Activated CD8-positive, alpha-beta T cell treated with anti-CD3 and anti-CD28 coated beads, Interleukin-2, amount 10 ng/mL, durations not matched to agents 7 days and 5 days (primary cell): Measurements from ENCODE around the gene TTC34. TPM values are rescaled to one million over a fixed set of nuclear protein-coding genes. Genes with fewer than 3 reads are reported as not detected.

ENCODE experiments used
- ATAC-seq: fragments of 150-1000 bp; cut with Tn5 transposase; one replicate; pipeline ENCODE4 v1.10.0; 2021; ENCODE audit warnings: moderate library complexity
- CTCF ChIA-PET: fragments of 350-600 bp; sonication (Branson Sonifier 250); formaldehyde crosslinking; loops from one replicate; lab custom pipeline; 2021; ENCODE audit warnings: antibody characterized with exemption; lab: Charles Lee
- POLR2A ChIA-PET: fragments of 350-600 bp; sonication (Branson Sonifier 250); formaldehyde crosslinking; loops from one replicate; lab custom pipeline; 2021; ENCODE audit warnings: antibody characterized with exemption; lab: Charles Lee
- DNase-seq: peaks from one replicate; pipeline ENCODE4 v3.0.0-alpha.2; 2020
- H3K27ac Mint-ChIP-seq: one replicate; pipeline ENCODE4 v1.8.0; 2021; ENCODE audit warnings: mild to moderate bottlenecking, mixed read lengths
- H3K27me3 Mint-ChIP-seq: one replicate; pipeline ENCODE4 v1.8.0; 2021; ENCODE audit warnings: low read depth, mixed read lengths
- H3K36me3 Mint-ChIP-seq: one replicate; pipeline ENCODE4 v1.8.0; 2021; ENCODE audit warnings: low read depth, mixed read lengths
- H3K4me1 Mint-ChIP-seq: one replicate; pipeline ENCODE4 v1.8.0; 2021; ENCODE audit warnings: low read depth, mixed read lengths
- H3K4me3 Mint-ChIP-seq: one replicate; pipeline ENCODE4 v1.8.0; 2021; ENCODE audit warnings: mild to moderate bottlenecking, mixed read lengths
- H3K9me3 Mint-ChIP-seq: one replicate; pipeline ENCODE4 v1.8.0; 2022; ENCODE audit warnings: mixed read lengths; ENCODE audit not compliant: insufficient read depth
- total RNA-seq, 2 experiments: library from RNA; stranded (reverse); gene quantifications; one replicate each; pipeline ENCODE4 v1.2.3, GENCODE V29; 2021

Gene TTC34
- total RNA-seq, 2 experiments from 2014 or later: 0.82 to 0.86 TPM

- Mint-ChIP-seq H3K4me1 (no peaks in the 10 kb centered on the region), H3K27ac (no peak overlapping the region), H3K27me3 (no peaks in the 10 kb centered on the region), H3K36me3 (no peaks in the 10 kb centered on the region), H3K9me3 (no peaks in the 10 kb centered on the region), H3K4me3 (no peak overlapping the region)
- ATAC-seq: no peak
- POLR2A ChIA-PET: no interaction called here
- CTCF ChIA-PET: no interaction called here
- DNase-seq: no peak
These were observed 6.3 kb upstream of the TTC34 start for GRCh38 chr1:2807678-2808385.

GRCh38 chr1:2807036-2807435, 5.5 kb upstream of the TTC34 start:
- H3K27me3 Mint-ChIP-seq: no peaks in the 10 kb centered on the region
- H3K36me3 Mint-ChIP-seq: no peaks in the 10 kb centered on the region
- ChIA-PET POLR2A (no interaction called here), CTCF (interaction anchor here (1.0 kb wide), 1 partner anchor 283 kb away, joined by 3 read pairs; no protein-coding TSS in a partner anchor)
- ATAC-seq (no peak), DNase-seq (no peak)
- no peaks in the 10 kb centered on the region for H3K9me3 Mint-ChIP-seq
- H3K4me3 Mint-ChIP-seq: no peak overlapping the region
- H3K27ac Mint-ChIP-seq: no peak overlapping the region
- no peaks in the 10 kb centered on the region for H3K4me1 Mint-ChIP-seq

- ATAC-seq (no peak), DNase-seq (no peak)
- ChIA-PET POLR2A (no interaction called here), CTCF (interaction anchor here (1.0 kb wide), 1 partner anchor 283 kb away, joined by 3 read pairs; no protein-coding TSS in a partner anchor)
- H3K4me1 Mint-ChIP-seq: no peaks in the 10 kb centered on the region
- H3K4me3 Mint-ChIP-seq: no peak overlapping the region
- no peaks in the 10 kb centered on the region for H3K9me3 Mint-ChIP-seq
- H3K27ac Mint-ChIP-seq: no peak overlapping the region
- no peaks in the 10 kb centered on the region for H3K27me3 Mint-ChIP-seq
- no peaks in the 10 kb centered on the region for H3K36me3 Mint-ChIP-seq
These were observed 5.1 kb upstream of the TTC34 start for GRCh38 chr1:2806591-2806990.

GRCh38 chr1:2805801-2806430, 4.4 kb upstream of the TTC34 start:
- no peaks in the 10 kb centered on the region for H3K9me3 Mint-ChIP-seq
- CTCF ChIA-PET: interaction anchor here (1.0 kb wide), 1 partner anchor 282 kb away, joined by 3 read pairs; no protein-coding TSS in a partner anchor
- no peaks in the 10 kb centered on the region for H3K27me3 Mint-ChIP-seq
- no peak overlapping the region for H3K4me3 Mint-ChIP-seq
- POLR2A ChIA-PET: no interaction called here
- H3K27ac Mint-ChIP-seq: no peak overlapping the region
- ATAC-seq (no peak), DNase-seq (no peak)
- peaks cover 3% of the 10 kb centered on the region for H3K4me1 Mint-ChIP-seq
- no peaks in the 10 kb centered on the region for H3K36me3 Mint-ChIP-seq

GRCh38 chr1:2804628-2805351, 3.3 kb upstream of the TTC34 start:
- Mint-ChIP-seq H3K4me3 (no peak overlapping the region), H3K9me3 (no peaks in the 10 kb centered on the region), H3K27ac (no peak overlapping the region), H3K27me3 (no peaks in the 10 kb centered on the region), H3K36me3 (no peaks in the 10 kb centered on the region), H3K4me1 (peaks cover 3% of the 10 kb centered on the region)
- ChIA-PET POLR2A (interaction anchor here (0.6 kb wide), 1 partner anchor 619 kb away, joined by 3 read pairs; no protein-coding TSS in a partner anchor), CTCF (no interaction called here)
- DNase-seq (no peak), ATAC-seq (no peak)

GRCh38 chr1:2803931-2804627, 2.6 kb upstream of the TTC34 start:
- no peak for DNase-seq
- no peak for ATAC-seq
- Mint-ChIP-seq H3K27ac (no peak overlapping the region), H3K36me3 (no peaks in the 10 kb centered on the region), H3K4me1 (peaks cover 3% of the 10 kb centered on the region), H3K4me3 (no peak overlapping the region), H3K9me3 (no peaks in the 10 kb centered on the region), H3K27me3 (no peaks in the 10 kb centered on the region)
- ChIA-PET POLR2A (interaction anchor here (0.6 kb wide), 1 partner anchor 619 kb away, joined by 3 read pairs; no protein-coding TSS in a partner anchor), CTCF (no interaction called here)

- DNase-seq (no peak), ATAC-seq (no peak)
- H3K27me3 Mint-ChIP-seq: no peaks in the 10 kb centered on the region
- H3K36me3 Mint-ChIP-seq: no peaks in the 10 kb centered on the region
- CTCF ChIA-PET: no interaction called here
- H3K27ac Mint-ChIP-seq: no peak overlapping the region
- no peaks in the 10 kb centered on the region for H3K9me3 Mint-ChIP-seq
- H3K4me3 Mint-ChIP-seq: no peak overlapping the region
- POLR2A ChIA-PET: no interaction called here
- peaks cover 3% of the 10 kb centered on the region for H3K4me1 Mint-ChIP-seq
These were observed 1.8 kb upstream of the TTC34 start for GRCh38 chr1:2803086-2803930.

- H3K4me3 Mint-ChIP-seq: no peak overlapping the region
These were observed 998 bp upstream of the TTC34 start for GRCh38 chr1:2802421-2802961.

GRCh38 chr1:2801046-2801445, 447 bp downstream of the TTC34 start:
- Mint-ChIP-seq H3K27me3 (no peaks in the 10 kb centered on the region), H3K4me3 (no peak overlapping the region), H3K9me3 (no peaks in the 10 kb centered on the region), H3K27ac (no peak overlapping the region), H3K36me3 (no peaks in the 10 kb centered on the region), H3K4me1 (peaks cover 3% of the 10 kb centered on the region)
- DNase-seq: no peak
- ATAC-seq: no peak
- ChIA-PET CTCF (no interaction called here), POLR2A (no interaction called here)

More at GRCh38 chr1:2802421-2802961, 998 bp upstream of the TTC34 start:
- Mint-ChIP-seq H3K27ac (no peak overlapping the region), H3K4me1 (peaks cover 3% of the 10 kb centered on the region), H3K27me3 (no peaks in the 10 kb centered on the region), H3K36me3 (no peaks in the 10 kb centered on the region), H3K9me3 (no peaks in the 10 kb centered on the region)
- ChIA-PET CTCF (no interaction called here), POLR2A (no interaction called here)
- ATAC-seq: no peak
- no peak for DNase-seq

- ChIA-PET POLR2A (no interaction called here), CTCF (no interaction called here)
- DNase-seq (no peak), ATAC-seq (no peak)
- Mint-ChIP-seq H3K4me3 (no peak overlapping the region), H3K9me3 (no peaks in the 10 kb centered on the region), H3K36me3 (no peaks in the 10 kb centered on the region), H3K27ac (no peak overlapping the region), H3K27me3 (no peaks in the 10 kb centered on the region), H3K4me1 (peaks cover 3% of the 10 kb centered on the region)
These were observed 838 bp downstream of the TTC34 start for GRCh38 chr1:2800664-2801045.
